GM23338 (cell line): ENCODE results near the gene BCLAF3.

Source experiments
- EZH2 ChIP-seq: fragments of 200-600 bp; sonication (generic); IDR thresholded peaks from one replicate; pipeline ENCODE4 v1.8.0; 2017; ENCODE audit warnings: antibody characterized with exemption, mild to moderate bottlenecking, low read depth; ENCODE audit not compliant: unreplicated experiment
- EZH2phosphoT487 ChIP-seq: fragments of 200-600 bp; sonication (generic); IDR thresholded peaks from one replicate; pipeline ENCODE4 v1.8.1; 2018; ENCODE audit warnings: antibody characterized with exemption; ENCODE audit not compliant: unreplicated experiment
- POLR2AphosphoS5 ChIP-seq: IDR thresholded peaks from 2 replicates; pipeline ENCODE4 v1.6.1; 2016; ENCODE audit warnings: antibody characterized with exemption, low read depth
- TF ChIP-seq, protein P1 (sequence below): IDR thresholded peaks from one replicate; pipeline ENCODE4 v1.6.1; 2018; ENCODE audit warnings: antibody characterized with exemption; ENCODE audit not compliant: unreplicated experiment
- TF ChIP-seq, protein P2 (sequence below), 2 experiments: fragments of 200-600 bp in 1 of 2; sonication (generic) in 1 of 2; conservative IDR thresholded peaks; 2 replicates each; pipeline versions ENCODE4 v1.5.1 to v1.6.1; 2016 to 2017; ENCODE audit warnings: antibody characterized with exemption in 2 of 2, low read depth in 2 of 2, mild to moderate bottlenecking in 2 of 2, moderate library complexity in 1 of 2
- TF ChIP-seq, protein P3 (sequence below): IDR thresholded peaks from 2 replicates; pipeline ENCODE4 v1.6.1; 2016; ENCODE audit warnings: antibody characterized with exemption

DNA sequence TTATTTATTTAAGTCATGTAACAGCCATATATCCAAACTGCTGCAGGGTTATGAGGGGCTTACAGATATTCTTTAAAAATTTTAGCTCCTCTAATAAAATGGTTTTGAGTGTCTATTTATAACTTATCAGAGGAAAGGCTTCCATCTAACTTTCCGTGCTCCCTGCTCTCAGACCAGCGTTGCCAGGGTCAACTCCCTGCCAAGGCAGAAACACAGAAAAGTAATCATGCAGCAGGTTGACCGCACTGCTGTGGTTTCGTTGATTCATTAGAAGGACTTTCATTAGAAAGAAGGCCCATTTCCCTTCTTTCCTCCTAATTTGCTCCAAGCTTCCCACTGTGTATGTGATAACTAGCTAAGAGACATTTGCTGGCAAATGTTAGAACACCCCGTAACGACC, 33.9 kb downstream of the BCLAF3 start:
- TF ChIP-seq, protein P1, sequence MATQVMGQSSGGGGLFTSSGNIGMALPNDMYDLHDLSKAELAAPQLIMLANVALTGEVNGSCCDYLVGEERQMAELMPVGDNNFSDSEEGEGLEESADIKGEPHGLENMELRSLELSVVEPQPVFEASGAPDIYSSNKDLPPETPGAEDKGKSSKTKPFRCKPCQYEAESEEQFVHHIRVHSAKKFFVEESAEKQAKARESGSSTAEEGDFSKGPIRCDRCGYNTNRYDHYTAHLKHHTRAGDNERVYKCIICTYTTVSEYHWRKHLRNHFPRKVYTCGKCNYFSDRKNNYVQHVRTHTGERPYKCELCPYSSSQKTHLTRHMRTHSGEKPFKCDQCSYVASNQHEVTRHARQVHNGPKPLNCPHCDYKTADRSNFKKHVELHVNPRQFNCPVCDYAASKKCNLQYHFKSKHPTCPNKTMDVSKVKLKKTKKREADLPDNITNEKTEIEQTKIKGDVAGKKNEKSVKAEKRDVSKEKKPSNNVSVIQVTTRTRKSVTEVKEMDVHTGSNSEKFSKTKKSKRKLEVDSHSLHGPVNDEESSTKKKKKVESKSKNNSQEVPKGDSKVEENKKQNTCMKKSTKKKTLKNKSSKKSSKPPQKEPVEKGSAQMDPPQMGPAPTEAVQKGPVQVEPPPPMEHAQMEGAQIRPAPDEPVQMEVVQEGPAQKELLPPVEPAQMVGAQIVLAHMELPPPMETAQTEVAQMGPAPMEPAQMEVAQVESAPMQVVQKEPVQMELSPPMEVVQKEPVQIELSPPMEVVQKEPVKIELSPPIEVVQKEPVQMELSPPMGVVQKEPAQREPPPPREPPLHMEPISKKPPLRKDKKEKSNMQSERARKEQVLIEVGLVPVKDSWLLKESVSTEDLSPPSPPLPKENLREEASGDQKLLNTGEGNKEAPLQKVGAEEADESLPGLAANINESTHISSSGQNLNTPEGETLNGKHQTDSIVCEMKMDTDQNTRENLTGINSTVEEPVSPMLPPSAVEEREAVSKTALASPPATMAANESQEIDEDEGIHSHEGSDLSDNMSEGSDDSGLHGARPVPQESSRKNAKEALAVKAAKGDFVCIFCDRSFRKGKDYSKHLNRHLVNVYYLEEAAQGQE = no peak
- TF ChIP-seq, protein P2, sequence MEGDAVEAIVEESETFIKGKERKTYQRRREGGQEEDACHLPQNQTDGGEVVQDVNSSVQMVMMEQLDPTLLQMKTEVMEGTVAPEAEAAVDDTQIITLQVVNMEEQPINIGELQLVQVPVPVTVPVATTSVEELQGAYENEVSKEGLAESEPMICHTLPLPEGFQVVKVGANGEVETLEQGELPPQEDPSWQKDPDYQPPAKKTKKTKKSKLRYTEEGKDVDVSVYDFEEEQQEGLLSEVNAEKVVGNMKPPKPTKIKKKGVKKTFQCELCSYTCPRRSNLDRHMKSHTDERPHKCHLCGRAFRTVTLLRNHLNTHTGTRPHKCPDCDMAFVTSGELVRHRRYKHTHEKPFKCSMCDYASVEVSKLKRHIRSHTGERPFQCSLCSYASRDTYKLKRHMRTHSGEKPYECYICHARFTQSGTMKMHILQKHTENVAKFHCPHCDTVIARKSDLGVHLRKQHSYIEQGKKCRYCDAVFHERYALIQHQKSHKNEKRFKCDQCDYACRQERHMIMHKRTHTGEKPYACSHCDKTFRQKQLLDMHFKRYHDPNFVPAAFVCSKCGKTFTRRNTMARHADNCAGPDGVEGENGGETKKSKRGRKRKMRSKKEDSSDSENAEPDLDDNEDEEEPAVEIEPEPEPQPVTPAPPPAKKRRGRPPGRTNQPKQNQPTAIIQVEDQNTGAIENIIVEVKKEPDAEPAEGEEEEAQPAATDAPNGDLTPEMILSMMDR (conservative IDR thresholded peaks at IDR 0.05; ENCODE audit: low read depth in 2 of 2) = no peak
- TF ChIP-seq POLR2AphosphoS5 (no peak), EZH2 (no peak), EZH2phosphoT487 (no peak)
- TF ChIP-seq, protein P3, sequence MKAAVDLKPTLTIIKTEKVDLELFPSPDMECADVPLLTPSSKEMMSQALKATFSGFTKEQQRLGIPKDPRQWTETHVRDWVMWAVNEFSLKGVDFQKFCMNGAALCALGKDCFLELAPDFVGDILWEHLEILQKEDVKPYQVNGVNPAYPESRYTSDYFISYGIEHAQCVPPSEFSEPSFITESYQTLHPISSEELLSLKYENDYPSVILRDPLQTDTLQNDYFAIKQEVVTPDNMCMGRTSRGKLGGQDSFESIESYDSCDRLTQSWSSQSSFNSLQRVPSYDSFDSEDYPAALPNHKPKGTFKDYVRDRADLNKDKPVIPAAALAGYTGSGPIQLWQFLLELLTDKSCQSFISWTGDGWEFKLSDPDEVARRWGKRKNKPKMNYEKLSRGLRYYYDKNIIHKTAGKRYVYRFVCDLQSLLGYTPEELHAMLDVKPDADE = no peak
